ENCODE results near the gene LNX1. TPM values are rescaled to one million over a fixed set of nuclear protein-coding genes. Genes with fewer than 3 reads are reported as not detected.

The LNX1 gene
- total RNA-seq (not detected), polyA plus RNA-seq (under 1 TPM; 0.44 to 0.78 TPM)

DNA sequence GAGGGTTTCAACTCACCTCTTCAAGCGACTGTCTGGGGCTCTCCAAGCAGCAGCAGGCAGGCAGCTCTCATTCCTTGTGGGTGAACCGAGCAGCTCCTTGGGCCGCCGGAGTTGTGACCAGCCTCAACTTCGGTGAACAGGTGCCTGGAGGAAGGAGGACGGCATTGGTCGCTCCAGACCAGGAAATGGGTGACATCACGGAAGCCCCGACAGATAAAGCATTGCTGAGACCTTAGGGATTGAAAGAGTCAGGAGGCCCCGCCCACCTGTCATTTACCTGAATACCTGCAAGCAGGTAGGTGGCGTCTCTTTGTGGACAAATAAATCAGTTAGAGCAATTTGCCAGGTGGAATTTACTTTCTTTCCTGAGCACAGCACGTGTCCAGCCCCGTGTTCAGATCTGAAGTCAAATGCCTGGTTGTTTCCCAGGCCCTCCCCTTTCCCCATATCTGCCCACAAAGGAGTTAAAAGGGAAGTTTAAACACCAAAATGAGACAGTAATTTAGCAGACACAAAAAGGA lies at the start of gene LNX1:
TSS of gene LNX1 (minus strand) at position 115 of the 521 bp plus-strand sequence. CDS start 17,484 bp downstream, outside the sequence.
- no peak within 1 kb of the TSS for H3K4me3 ChIP-seq (ENCODE audit: low read length in 2 of 2)
- peaks cover 13 to 15% of the 10 kb centered on the region in 2 donors for H3K27me3 Mint-ChIP-seq
- H3K36me3 Mint-ChIP-seq: no peaks in the 10 kb centered on the region
- DNase-seq: no peak
- no peak within 1 kb of the TSS for H3K27ac Mint-ChIP-seq
- intact Hi-C loops (cut with micrococcal nuclease): no loop called here
- H3K4me1 Mint-ChIP-seq: peaks cover 3 to 11% (median 6%) of the 10 kb centered on the region in 4 donors
- peak within 1 kb of the TSS in 4 of 8 donors; percentile 26 to 58 (median 38) for H3K4me3 Mint-ChIP-seq
- H3K9me3 Mint-ChIP-seq: peaks cover 0 to 3% (median 0%) of the 10 kb centered on the region in 8 donors
- H3K4me1 ChIP-seq (ENCODE audit: insufficient read depth, low read length): no peaks in the 10 kb centered on the region
- ChIA-PET POLR2A (ENCODE audit: partially characterized antibody) (no interaction called here), CTCF (ENCODE audit: partially characterized antibody) (no interaction called here)
- no peaks in the 10 kb centered on the region for H3K27me3 ChIP-seq (ENCODE audit: insufficient read depth, low read length)
- no peaks in the 10 kb centered on the region for H3K9me3 ChIP-seq (ENCODE audit: control insufficient read depth in 1 of 2, low read length in 2 of 2)
- no peak within 1 kb of the TSS for H3K27ac ChIP-seq (ENCODE audit: low read depth, low read length)
- no peaks in the 10 kb centered on the region for H3K36me3 ChIP-seq (ENCODE audit: insufficient read depth, low read length)

DNA sequence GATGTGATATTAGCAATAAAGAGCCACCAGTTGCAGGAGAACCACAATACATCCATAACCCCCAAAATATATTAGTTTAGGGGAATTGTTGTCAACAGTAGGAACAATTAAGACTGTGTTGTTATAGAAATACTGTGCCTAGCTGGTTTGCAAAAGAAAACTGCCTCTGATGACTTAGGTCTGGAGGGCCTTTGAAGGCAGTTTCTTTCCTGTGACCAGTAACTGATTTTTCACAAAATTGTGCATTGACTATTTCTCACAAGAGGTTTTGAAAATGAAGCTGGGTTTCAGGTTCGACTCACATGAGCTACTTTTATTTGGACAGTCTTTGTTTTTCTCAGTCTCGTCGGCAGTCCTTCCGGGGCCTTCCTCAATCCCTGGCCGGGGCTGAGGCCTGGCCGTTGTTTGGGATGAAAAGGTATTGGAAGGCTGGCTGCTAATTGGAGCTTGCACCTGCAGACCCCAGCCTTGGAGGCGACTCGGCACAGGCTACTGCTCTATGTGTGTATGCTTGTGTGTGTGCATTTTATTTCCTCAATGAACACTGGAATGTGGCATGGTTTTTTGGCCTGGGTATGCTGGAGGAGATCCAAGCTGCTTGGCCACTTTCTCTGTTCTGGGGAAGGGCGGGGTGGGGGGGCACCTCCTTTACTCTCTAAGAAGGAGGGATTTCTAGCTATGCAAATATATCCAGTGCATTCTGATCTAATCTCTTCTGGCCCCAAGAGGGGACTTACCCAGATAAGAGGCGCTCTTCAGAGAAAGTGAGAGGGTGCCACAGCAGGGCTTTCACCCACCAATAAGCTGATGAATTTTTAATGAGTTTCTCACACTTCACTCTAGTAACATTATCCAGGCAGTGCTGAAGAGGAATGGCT lies 49.5 kb upstream of the LNX1 start:
- intact Hi-C loops (cut with micrococcal nuclease): no loop called here

DNA sequence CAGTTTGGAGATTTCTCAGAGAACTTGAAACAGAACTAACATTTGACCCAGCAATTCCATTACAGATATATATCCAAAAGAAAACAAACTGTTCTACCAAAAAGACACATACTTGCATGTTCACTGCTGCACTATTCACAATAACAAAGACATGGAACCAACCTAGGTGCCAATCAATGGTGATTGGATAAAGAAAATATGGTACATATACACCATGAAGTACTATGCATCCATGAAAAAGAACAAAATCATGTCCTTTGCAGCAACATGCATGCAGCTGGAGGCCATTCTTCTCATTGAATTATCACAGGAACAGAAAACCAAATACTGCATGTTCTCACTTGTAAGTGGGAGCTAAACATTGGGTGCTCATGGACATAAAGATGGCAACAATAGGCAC lies 47.6 kb upstream of the LNX1 start:
- Histone ChIP-seq H3K9me3 (ENCODE audit: control insufficient read depth in 1 of 2, low read length in 2 of 2) (no peaks in the 10 kb centered on the region), H3K27ac (ENCODE audit: low read depth, low read length) (no peak overlapping the region), H3K4me1 (ENCODE audit: insufficient read depth, low read length) (no peaks in the 10 kb centered on the region), H3K4me3 (ENCODE audit: low read length in 2 of 2) (no peak overlapping the region), H3K36me3 (ENCODE audit: insufficient read depth, low read length) (no peaks in the 10 kb centered on the region), H3K27me3 (ENCODE audit: insufficient read depth, low read length) (no peaks in the 10 kb centered on the region)
- peaks cover 4 to 11% of the 10 kb centered on the region in 2 donors for H3K27me3 Mint-ChIP-seq
- peaks cover 0 to 2% (median 0%) of the 10 kb centered on the region in 8 donors for H3K9me3 Mint-ChIP-seq
- H3K4me3 Mint-ChIP-seq: no peak overlapping the region
- ChIA-PET CTCF (ENCODE audit: partially characterized antibody) (no interaction called here), POLR2A (ENCODE audit: partially characterized antibody) (no interaction called here)
- intact Hi-C loops (cut with micrococcal nuclease): no loop called here
- H3K36me3 Mint-ChIP-seq: no peaks in the 10 kb centered on the region
- no peaks in the 10 kb centered on the region for H3K4me1 Mint-ChIP-seq
- no peak overlapping the region for H3K27ac Mint-ChIP-seq
- no peak for DNase-seq

More for the DNA sequence above, 49.5 kb upstream of the LNX1 start:
- H3K4me3 Mint-ChIP-seq: no peak overlapping the region
- no peaks in the 10 kb centered on the region for H3K9me3 ChIP-seq (ENCODE audit: control insufficient read depth in 1 of 2, low read length in 2 of 2)
- H3K4me1 Mint-ChIP-seq: no peaks in the 10 kb centered on the region
- H3K27me3 ChIP-seq (ENCODE audit: insufficient read depth, low read length): no peaks in the 10 kb centered on the region
- no peak overlapping the region for H3K27ac Mint-ChIP-seq
- no peaks in the 10 kb centered on the region for H3K4me1 ChIP-seq (ENCODE audit: insufficient read depth, low read length)
- no peak overlapping the region for H3K4me3 ChIP-seq (ENCODE audit: low read length in 2 of 2)
- H3K9me3 Mint-ChIP-seq: peaks cover 0 to 2% (median 0%) of the 10 kb centered on the region in 8 donors
- H3K36me3 ChIP-seq (ENCODE audit: insufficient read depth, low read length): no peaks in the 10 kb centered on the region
- no peaks in the 10 kb centered on the region for H3K36me3 Mint-ChIP-seq
- peaks cover 2 to 7% of the 10 kb centered on the region in 2 donors for H3K27me3 Mint-ChIP-seq
- POLR2A ChIA-PET (ENCODE audit: partially characterized antibody): no interaction called here
- CTCF ChIA-PET (ENCODE audit: partially characterized antibody): no interaction called here
- no peak overlapping the region for H3K27ac ChIP-seq (ENCODE audit: low read depth, low read length)
- DNase-seq: no peak

DNA sequence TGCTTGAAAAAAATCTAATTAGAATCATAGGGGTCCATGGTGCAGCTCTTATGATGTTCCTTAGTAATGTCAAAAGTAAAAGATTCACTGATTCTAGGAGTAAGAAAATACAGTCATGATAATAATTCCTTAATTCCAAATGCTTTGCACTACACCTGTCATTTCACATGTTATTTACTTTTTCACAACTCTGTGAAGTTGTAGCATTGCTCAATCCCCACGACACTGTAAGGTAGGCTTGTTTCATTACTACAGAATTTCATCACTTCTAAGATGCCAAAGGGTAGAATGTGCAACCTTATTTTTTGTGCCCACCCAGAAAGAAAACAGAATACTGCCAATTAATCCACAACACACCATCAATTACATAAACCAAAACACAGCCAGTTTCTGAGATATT lies 46.1 kb upstream of the LNX1 start:
- no peak overlapping the region for H3K27ac ChIP-seq (ENCODE audit: low read depth, low read length)
- no peaks in the 10 kb centered on the region for H3K36me3 ChIP-seq (ENCODE audit: insufficient read depth, low read length)
- peaks cover 4 to 13% of the 10 kb centered on the region in 2 donors for H3K27me3 Mint-ChIP-seq
- H3K4me1 ChIP-seq (ENCODE audit: insufficient read depth, low read length): no peaks in the 10 kb centered on the region
- ChIA-PET POLR2A (ENCODE audit: partially characterized antibody) (no interaction called here), CTCF (ENCODE audit: partially characterized antibody) (no interaction called here)
- intact Hi-C loops (cut with micrococcal nuclease): no loop called here
- H3K27me3 ChIP-seq (ENCODE audit: insufficient read depth, low read length): no peaks in the 10 kb centered on the region
- no peak overlapping the region for H3K27ac Mint-ChIP-seq
- no peak overlapping the region for H3K4me3 Mint-ChIP-seq
- H3K4me1 Mint-ChIP-seq: no peaks in the 10 kb centered on the region
- no peak overlapping the region for H3K4me3 ChIP-seq (ENCODE audit: low read length in 2 of 2)
- H3K9me3 Mint-ChIP-seq: peaks cover 0 to 2% (median 0%) of the 10 kb centered on the region in 8 donors
- H3K9me3 ChIP-seq (ENCODE audit: control insufficient read depth in 1 of 2, low read length in 2 of 2): no peaks in the 10 kb centered on the region
- DNase-seq: no peak
- no peaks in the 10 kb centered on the region for H3K36me3 Mint-ChIP-seq

DNA sequence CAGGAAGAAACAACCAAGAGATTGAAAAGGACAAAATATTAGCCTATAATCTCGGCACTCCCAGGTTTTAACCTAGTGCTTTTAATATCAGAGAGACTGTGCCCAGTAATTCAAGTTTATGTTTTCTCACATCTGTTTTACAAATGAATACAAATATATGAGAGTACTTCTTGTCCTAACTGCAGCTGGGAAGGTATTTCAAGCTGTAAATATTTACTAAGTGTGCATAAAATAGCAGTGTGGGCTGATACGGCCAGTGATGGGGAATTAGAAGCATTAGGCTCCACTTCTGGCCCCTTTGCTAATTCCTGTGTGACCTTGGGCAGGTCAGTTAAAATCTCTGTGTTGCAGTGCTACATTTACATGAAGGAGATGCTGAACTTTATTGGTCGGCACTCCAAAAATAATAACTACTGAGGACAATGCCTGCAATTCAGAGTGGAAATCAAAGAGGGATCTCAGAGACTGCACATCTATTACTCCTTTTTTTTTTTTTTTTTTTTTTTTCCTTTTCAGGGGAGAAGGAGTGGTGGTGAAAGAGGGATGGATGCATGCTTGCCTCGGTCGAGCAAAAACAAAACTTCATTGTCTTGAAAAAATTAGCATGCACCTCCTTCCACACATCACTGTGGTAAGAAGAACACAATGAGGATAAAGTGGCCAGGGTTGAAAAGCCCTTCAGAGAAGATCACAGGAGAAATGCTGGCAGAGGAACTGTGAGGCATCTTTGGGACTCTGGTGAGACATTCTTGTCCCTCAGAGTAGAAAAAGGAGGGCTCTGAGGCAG lies 44.6 kb upstream of the LNX1 start:
- H3K36me3 ChIP-seq (ENCODE audit: insufficient read depth, low read length): no peaks in the 10 kb centered on the region
- Mint-ChIP-seq H3K4me1 (no peaks in the 10 kb centered on the region), H3K9me3 (peaks cover 0 to 2% (median under 1%) of the 10 kb centered on the region in 8 donors), H3K4me3 (no peak overlapping the region), H3K27ac (no peak overlapping the region), H3K36me3 (no peaks in the 10 kb centered on the region), H3K27me3 (peaks cover 5 to 12% of the 10 kb centered on the region in 2 donors)
- no peak overlapping the region for H3K4me3 ChIP-seq (ENCODE audit: low read length in 2 of 2)
- intact Hi-C loops (cut with micrococcal nuclease): no loop called here
- H3K4me1 ChIP-seq (ENCODE audit: insufficient read depth, low read length): no peaks in the 10 kb centered on the region
- ChIA-PET CTCF (ENCODE audit: partially characterized antibody) (no interaction called here), POLR2A (ENCODE audit: partially characterized antibody) (no interaction called here)
- DNase-seq: no peak
- no peak overlapping the region for H3K27ac ChIP-seq (ENCODE audit: low read depth, low read length)
- no peaks in the 10 kb centered on the region for H3K27me3 ChIP-seq (ENCODE audit: insufficient read depth, low read length)
- no peaks in the 10 kb centered on the region for H3K9me3 ChIP-seq (ENCODE audit: control insufficient read depth in 1 of 2, low read length in 2 of 2)

DNA sequence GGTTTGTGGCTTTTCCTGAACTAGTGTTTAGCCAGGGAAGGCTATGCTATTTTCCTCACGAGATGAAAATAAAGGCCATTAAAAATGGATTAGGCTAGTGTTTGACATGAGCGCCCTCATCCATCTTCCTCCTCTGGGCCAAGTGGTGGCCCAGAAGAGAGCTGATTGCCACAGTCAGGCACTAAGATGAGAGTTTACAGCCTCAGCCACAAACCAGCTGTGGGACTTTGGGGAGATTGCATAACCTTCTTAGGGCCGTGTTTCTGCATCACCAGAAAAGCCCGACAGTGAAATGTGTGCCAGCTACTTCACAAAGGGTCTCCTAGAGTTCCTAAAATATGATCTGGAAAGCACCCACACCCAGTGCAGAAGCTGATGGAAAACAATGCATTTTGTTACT lies 42.3 kb upstream of the LNX1 start:
- H3K4me1 Mint-ChIP-seq: no peaks in the 10 kb centered on the region
- ChIA-PET CTCF (ENCODE audit: partially characterized antibody) (no interaction called here), POLR2A (ENCODE audit: partially characterized antibody) (no interaction called here)
- H3K4me3 ChIP-seq (ENCODE audit: low read length in 2 of 2): no peak overlapping the region
- H3K27ac ChIP-seq (ENCODE audit: low read depth, low read length): no peak overlapping the region
- no peaks in the 10 kb centered on the region for H3K9me3 ChIP-seq (ENCODE audit: control insufficient read depth in 1 of 2, low read length in 2 of 2)
- H3K36me3 Mint-ChIP-seq: no peaks in the 10 kb centered on the region
- peaks cover 0 to 3% (median 0%) of the 10 kb centered on the region in 8 donors for H3K9me3 Mint-ChIP-seq
- H3K27ac Mint-ChIP-seq: no peak overlapping the region
- peaks cover 6 to 10% of the 10 kb centered on the region in 2 donors for H3K27me3 Mint-ChIP-seq
- H3K27me3 ChIP-seq (ENCODE audit: insufficient read depth, low read length): no peaks in the 10 kb centered on the region
- H3K36me3 ChIP-seq (ENCODE audit: insufficient read depth, low read length): no peaks in the 10 kb centered on the region
- H3K4me3 Mint-ChIP-seq: no peak overlapping the region
- H3K4me1 ChIP-seq (ENCODE audit: insufficient read depth, low read length): no peaks in the 10 kb centered on the region
- intact Hi-C loops (cut with micrococcal nuclease): no loop called here
- no peak for DNase-seq

DNA sequence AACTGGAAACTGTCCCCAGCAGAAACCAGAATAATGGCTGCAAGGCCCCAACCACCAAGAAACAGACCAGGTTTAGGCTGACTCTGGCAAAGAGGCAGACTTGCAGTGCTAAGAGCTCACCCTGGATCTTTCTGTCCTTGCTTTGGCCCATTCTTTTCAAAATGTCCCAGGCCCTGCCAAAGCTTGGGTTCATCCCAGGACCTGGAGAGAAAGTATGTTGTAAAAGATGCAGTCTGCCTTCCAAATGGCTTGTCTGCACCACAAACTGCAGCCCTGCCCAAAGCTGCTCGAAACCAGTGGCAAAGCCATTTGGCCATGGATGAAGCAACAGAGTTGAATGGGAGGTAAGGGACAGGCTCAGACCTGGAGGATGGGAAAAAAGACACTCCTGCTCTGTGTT lies 38.0 kb upstream of the LNX1 start:
- POLR2A ChIA-PET (ENCODE audit: partially characterized antibody): no interaction called here

More for the DNA sequence above, 38.0 kb upstream of the LNX1 start:
- H3K27ac ChIP-seq (ENCODE audit: low read depth, low read length): no peak overlapping the region
- H3K36me3 ChIP-seq (ENCODE audit: insufficient read depth, low read length): no peaks in the 10 kb centered on the region
- H3K9me3 ChIP-seq (ENCODE audit: control insufficient read depth in 1 of 2, low read length in 2 of 2): no peaks in the 10 kb centered on the region
- no peaks in the 10 kb centered on the region for H3K4me1 ChIP-seq (ENCODE audit: insufficient read depth, low read length)
- H3K4me3 ChIP-seq (ENCODE audit: low read length in 2 of 2): no peak overlapping the region
- no peaks in the 10 kb centered on the region for H3K4me1 Mint-ChIP-seq
- intact Hi-C loops (cut with micrococcal nuclease): no loop called here
- no peak overlapping the region for H3K4me3 Mint-ChIP-seq
- H3K27me3 ChIP-seq (ENCODE audit: insufficient read depth, low read length): no peaks in the 10 kb centered on the region
- H3K36me3 Mint-ChIP-seq: no peaks in the 10 kb centered on the region
- DNase-seq: no peak
- H3K27ac Mint-ChIP-seq: no peak overlapping the region
- H3K9me3 Mint-ChIP-seq: peaks cover 0 to 9% (median 3%) of the 10 kb centered on the region in 8 donors
- CTCF ChIA-PET (ENCODE audit: partially characterized antibody): no interaction called here
- peaks cover 3 to 5% of the 10 kb centered on the region in 2 donors for H3K27me3 Mint-ChIP-seq

Data from CD4-positive, alpha-beta memory T cell (primary cell).